K562 (cell line): ENCODE results near the gene AFF3. TPM values are rescaled to one million over a fixed set of nuclear protein-coding genes. Genes with fewer than 3 reads are reported as not detected.

Source experiments
- ATAC-seq: fragments of 200-7000 bp; cut with Tn5 transposase; 3 replicates; pipeline ENCODE4 v1.9.1; 2020; ENCODE audit warnings: moderate library complexity
- BruUV-seq: library from RNA; stranded (reverse); fragments of 400-500 nt; replicated peaks from 2 replicates; lab custom pipeline; 2021; lab: Mats Ljungman, UMichigan
- CTCF ChIA-PET: fragments of 300-600 bp; formaldehyde crosslinking; extraction: SDS; loops from one replicate; lab custom pipeline; 2021; ENCODE audit warnings: low intra/inter-chr PET ratio; lab: Yijun Ruan, JAX
- POLR2A ChIA-PET: fragments of 300-600, 350-650 bp; sonication (Branson Sonifier 250); formaldehyde crosslinking; extraction: SDS; loops from one replicate; lab custom pipeline; 2021; ENCODE audit warnings: antibody characterized with exemption, inconsistent platforms; lab: Yijun Ruan, JAX
- DNase-seq, 4 experiments: peaks; one replicate each; pipeline versions ENCODE4 v3.0.0 to v3.0.0-alpha.2; 2011 to 2018; ENCODE audit warnings: low spot score in 3 of 4, mixed read lengths in 3 of 4; ENCODE audit errors: extremely low read depth in 1 of 4
- FAIRE-seq: peaks from 2 replicates; lab custom pipeline; 2011; peaks lifted over from hg19 to GRCh38; lab: Jason Lieb, UNC
- H2AFZ ChIP-seq: 2 replicates; pipeline ENCODE4 v1.6.0; 2011; ENCODE audit warnings: low read depth, low read length, control low read depth, inconsistent platforms
- H3K27ac ChIP-seq: fragments of 200-600 bp; 3 replicates; pipeline ENCODE4 v1.8.0; 2011; ENCODE audit warnings: low read depth, mild to moderate bottlenecking, control low read depth, inconsistent platforms, low read length, moderate library complexity, mixed read lengths; ENCODE audit errors: extremely low read depth
- H3K27me3 ChIP-seq, 2 experiments: fragments of 300-600 bp in 1 of 2; 2 replicates in 1 of 2; 3 replicates in 1 of 2; pipeline versions ENCODE4 v1.6.0 to v1.8.0; 2011; ENCODE audit warnings: inconsistent platforms in 2 of 2, low read length in 2 of 2, mild to moderate bottlenecking in 1 of 2, mixed read lengths in 1 of 2, moderate library complexity in 1 of 2; ENCODE audit not compliant: control insufficient read depth in 2 of 2, insufficient read depth in 2 of 2
- H3K36me3 ChIP-seq: fragments of 300-600 bp; 3 replicates; pipeline ENCODE4 v1.8.0; 2011; ENCODE audit warnings: mild to moderate bottlenecking, low read length, inconsistent platforms; ENCODE audit not compliant: control insufficient read depth, insufficient read depth
- H3K4me1 ChIP-seq, 2 experiments: fragments of 200-600 bp in 1 of 2; replicated peaks in 1 of 2; 2 replicates in 1 of 2; 3 replicates in 1 of 2; pipeline versions ENCODE4 v1.5.1 to v1.8.0; 2011; ENCODE audit warnings: inconsistent platforms in 2 of 2, low read length in 2 of 2, mild to moderate bottlenecking in 1 of 2, mixed read lengths in 1 of 2, moderate library complexity in 1 of 2; ENCODE audit not compliant: control insufficient read depth in 2 of 2, insufficient read depth in 2 of 2
- H3K4me2 ChIP-seq: 2 replicates; pipeline ENCODE4 v1.6.1; 2011; ENCODE audit warnings: low read length, control low read depth, inconsistent platforms, mixed read lengths; ENCODE audit not compliant: insufficient read depth
- H3K4me3 ChIP-seq: fragments of 200-600 bp; sonication (generic), shearing (Covaris generic); 2 replicates; pipeline ENCODE4 v1.5.1; 2016; ENCODE audit warnings: control low read depth, inconsistent platforms
- H3K79me2 ChIP-seq: fragments of 200-600 bp; 3 replicates; pipeline ENCODE4 v1.8.0; 2011; ENCODE audit warnings: low read length, inconsistent platforms; ENCODE audit not compliant: control insufficient read depth, insufficient read depth
- H3K9ac ChIP-seq, 2 experiments: 2 replicates each; pipeline versions ENCODE4 v1.6.0 to v1.6.1; 2011; ENCODE audit warnings: low read depth in 2 of 2, low read length in 2 of 2, control low read depth in 1 of 2, inconsistent platforms in 1 of 2, mild to moderate bottlenecking in 1 of 2, mixed read lengths in 1 of 2; ENCODE audit not compliant: insufficient read depth in 1 of 2
- H3K9me1 ChIP-seq: one replicate; pipeline ENCODE4 v1.6.0; 2011; ENCODE audit warnings: inconsistent platforms, mild to moderate bottlenecking, low read length, moderate library complexity; ENCODE audit not compliant: control insufficient read depth, insufficient read depth
- H3K9me3 ChIP-seq: replicated peaks from 2 replicates; pipeline ENCODE4 v1.5.1; 2011; ENCODE audit warnings: low read depth, low read length, inconsistent platforms; ENCODE audit not compliant: control insufficient read depth, insufficient read depth
- H4K20me1 ChIP-seq: replicated peaks from 2 replicates; pipeline ENCODE4 v1.6.1; 2011; ENCODE audit warnings: low read length, inconsistent platforms, mixed read lengths; ENCODE audit not compliant: control insufficient read depth, insufficient read depth
- ETV1 ChIP-seq: fragments of 450-650 bp; conservative IDR thresholded peaks from 2 replicates; pipeline ENCODE4 v1.6.1; 2016; ENCODE audit warnings: missing genetic modification characterization, control low read depth, low read depth, missing compliant biosample characterization
- ETV5 ChIP-seq: sonication (generic); formaldehyde crosslinking; IDR thresholded peaks from 2 replicates; pipeline ENCODE4 v1.4.0; 2020; ENCODE audit warnings: low read depth, mild to moderate bottlenecking, missing genetic modification reagents
- WGBS: fragments of 100-300 bp; shearing (Covaris generic); methylation state at CpG from one replicate; pipeline ENCODE4 v1.1.6; 2016; ENCODE audit warnings: low coverage, mixed read lengths; ENCODE audit not compliant: insufficient coverage; ENCODE audit errors: missing lambda C conversion rate; 5-methylcytosine and 5-hydroxymethylcytosine counted together
- in situ Hi-C: fragments of 300-500 bp; cut with MboI; formaldehyde crosslinking; loops from 4 replicates; pipeline ENCODE4 v1.15.0; 2018; ENCODE audit warnings: inconsistent platforms, mixed read lengths
- intact Hi-C: fragments of 100-400 bp; cut with micrococcal nuclease; formaldehyde crosslinking; loops from 2 replicates; pipeline ENCODE4 v1.14.2; 2022
- polyA plus RNA-seq, 8 experiments: library from polyadenylated mRNA; depleted of rRNA in 4 of 8; stranded (reverse) in 5 of 8; unstranded in 3 of 8; fragments of >200 nt; fragmentation: Nextera tagmentation in 2 of 8; fragmentation: Illumina TruSeq in 1 of 8; extraction: Ambion mirVana in 2 of 8; extraction: Trizol in 1 of 8; gene quantifications; 2 replicates each; pipeline versions ENCODE4 v1.2.1 to v1.2.3, GENCODE V29; 2011 to 2014; ENCODE audit warnings: inconsistent platforms in 1 of 8, missing spikeins in 1 of 8
- total RNA-seq, 7 experiments: library from RNA; depleted of rRNA in 6 of 7; stranded (reverse); fragments of >200 nt in 6 of 7; fragmentation: Illumina TruSeq in 2 of 7; extraction: Trizol in 2 of 7; gene quantifications; 2 replicates each; pipeline versions ENCODE4 v1.2.1 to v1.2.3, GENCODE V29; 2011 to 2021; ENCODE audit warnings: low replicate concordance in 1 of 7
- TF ChIP-seq, protein P1 (sequence below): sonication (generic); formaldehyde crosslinking; IDR thresholded peaks from 2 replicates; pipeline ENCODE4 v1.8.0; 2022; ENCODE audit warnings: mild to moderate bottlenecking, missing genetic modification reagents

AFF3 gene
- total and polyA plus RNA-seq, 9 of the 15 experiments (the other 6 are each of a cell fraction or from before 2014, with no cell fraction given) = 0.02 to 0.11 TPM; not detected in 7

DNA sequence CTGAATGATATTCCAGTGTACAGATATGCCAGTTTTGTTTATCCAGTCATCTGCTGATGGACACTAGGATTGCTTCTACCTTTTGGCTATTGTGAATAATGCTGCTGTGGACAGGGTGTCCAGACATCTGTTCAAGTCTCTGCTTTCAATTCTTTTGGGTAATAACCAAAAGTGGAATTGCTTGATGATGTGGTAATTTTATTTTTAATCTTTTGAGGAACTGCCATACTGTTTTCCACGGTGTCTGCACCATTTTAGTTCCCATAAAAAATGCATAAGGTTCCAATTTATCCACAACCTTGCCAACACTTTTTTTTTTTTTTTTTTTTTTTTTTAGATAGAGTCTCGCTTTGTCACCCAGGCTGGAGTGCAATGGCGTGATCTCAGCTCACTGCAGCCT lies 510.7 kb downstream of the AFF3 start:
- peaks cover under 1 to 4% of the 10 kb centered on the region in 2 experiments; a peak in 2 of 5 replicates for H3K4me1 ChIP-seq
- H4K20me1 ChIP-seq = no peaks in the 10 kb centered on the region
- ATAC-seq = no peak
- WGBS = 0% methylated on average over 1 of the region's 3 CpGs
- POLR2A ChIA-PET = interaction anchor here (1.1 kb wide), 1 partner anchor 29 kb away, joined by 3 read pairs; no protein-coding TSS in a partner anchor
- H3K27me3 ChIP-seq = peaks cover 0 to 5% of the 10 kb centered on the region in 2 experiments; a peak in 1 of 5 replicates
- no peak overlapping the region for H3K4me3 ChIP-seq
- no peak for TF ChIP-seq ETV1
- TF ChIP-seq ETV5 (CRISPR knock-in tag) = no peak
- TF ChIP-seq, protein P1, sequence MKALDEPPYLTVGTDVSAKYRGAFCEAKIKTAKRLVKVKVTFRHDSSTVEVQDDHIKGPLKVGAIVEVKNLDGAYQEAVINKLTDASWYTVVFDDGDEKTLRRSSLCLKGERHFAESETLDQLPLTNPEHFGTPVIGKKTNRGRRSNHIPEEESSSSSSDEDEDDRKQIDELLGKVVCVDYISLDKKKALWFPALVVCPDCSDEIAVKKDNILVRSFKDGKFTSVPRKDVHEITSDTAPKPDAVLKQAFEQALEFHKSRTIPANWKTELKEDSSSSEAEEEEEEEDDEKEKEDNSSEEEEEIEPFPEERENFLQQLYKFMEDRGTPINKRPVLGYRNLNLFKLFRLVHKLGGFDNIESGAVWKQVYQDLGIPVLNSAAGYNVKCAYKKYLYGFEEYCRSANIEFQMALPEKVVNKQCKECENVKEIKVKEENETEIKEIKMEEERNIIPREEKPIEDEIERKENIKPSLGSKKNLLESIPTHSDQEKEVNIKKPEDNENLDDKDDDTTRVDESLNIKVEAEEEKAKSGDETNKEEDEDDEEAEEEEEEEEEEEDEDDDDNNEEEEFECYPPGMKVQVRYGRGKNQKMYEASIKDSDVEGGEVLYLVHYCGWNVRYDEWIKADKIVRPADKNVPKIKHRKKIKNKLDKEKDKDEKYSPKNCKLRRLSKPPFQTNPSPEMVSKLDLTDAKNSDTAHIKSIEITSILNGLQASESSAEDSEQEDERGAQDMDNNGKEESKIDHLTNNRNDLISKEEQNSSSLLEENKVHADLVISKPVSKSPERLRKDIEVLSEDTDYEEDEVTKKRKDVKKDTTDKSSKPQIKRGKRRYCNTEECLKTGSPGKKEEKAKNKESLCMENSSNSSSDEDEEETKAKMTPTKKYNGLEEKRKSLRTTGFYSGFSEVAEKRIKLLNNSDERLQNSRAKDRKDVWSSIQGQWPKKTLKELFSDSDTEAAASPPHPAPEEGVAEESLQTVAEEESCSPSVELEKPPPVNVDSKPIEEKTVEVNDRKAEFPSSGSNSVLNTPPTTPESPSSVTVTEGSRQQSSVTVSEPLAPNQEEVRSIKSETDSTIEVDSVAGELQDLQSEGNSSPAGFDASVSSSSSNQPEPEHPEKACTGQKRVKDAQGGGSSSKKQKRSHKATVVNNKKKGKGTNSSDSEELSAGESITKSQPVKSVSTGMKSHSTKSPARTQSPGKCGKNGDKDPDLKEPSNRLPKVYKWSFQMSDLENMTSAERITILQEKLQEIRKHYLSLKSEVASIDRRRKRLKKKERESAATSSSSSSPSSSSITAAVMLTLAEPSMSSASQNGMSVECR (CRISPR knock-in tag) = no peak
- TF ChIP-seq, all 486 proteins: peak for 0
- DNase-seq (no peak), FAIRE-seq (no peak)
- intact Hi-C loops (no loop called here), in situ Hi-C loops (no loop called here)
- Histone ChIP-seq H3K9me1 (no peaks in the 10 kb centered on the region), H3K9me3 (no peaks in the 10 kb centered on the region), H3K27ac (no peak overlapping the region), H2AFZ (no peak overlapping the region), H3K4me2 (no peak overlapping the region), H3K9ac (no peak overlapping the region), H3K36me3 (no peaks in the 10 kb centered on the region), H3K79me2 (no peaks in the 10 kb centered on the region)
- CTCF ChIA-PET = no interaction called here
- BruUV-seq = no TSS peak
